ENCODE measurements around the gene GOLT1A. TPM values are rescaled to one million over a fixed set of nuclear protein-coding genes. Genes with fewer than 3 reads are reported as not detected.
"Not testable (repeated sequence)": the region's sequence is repeated elsewhere in the genome, so short reads cannot be mapped to it uniquely, and the experiment has no call there.

GOLT1A gene
- polyA plus RNA-seq, 1 donor = 113 TPM

- Histone ChIP-seq H3K4me3 (ENCODE audit: low read length) (no peak overlapping the region), H3K36me3 (ENCODE audit: control insufficient read depth, insufficient read depth, low read length) (peaks cover 85% of the 10 kb centered on the region), H3K9me3 (ENCODE audit: control insufficient read depth, low read depth, low read length) (no peaks in the 10 kb centered on the region), H3K27ac (ENCODE audit: low read length) (no peak overlapping the region), H3K4me1 (ENCODE audit: control insufficient read depth, insufficient read depth, low read length) (peaks cover 8% of the 10 kb centered on the region), H3K27me3 (ENCODE audit: control insufficient read depth, insufficient read depth, low read length) (no peaks in the 10 kb centered on the region)
- WGBS (ENCODE audit: insufficient coverage, low lambda C conversion rate) = 95% methylated on average over 3 of the region's 7 CpGs
- DNase-seq = no peak
Measured at GRCh38 chr1:204249736-204250427, 36.1 kb upstream of the GOLT1A start.

GRCh38 chr1:204248954-204249353 lies 35.2 kb upstream of the GOLT1A start:
- WGBS (ENCODE audit: insufficient coverage, low lambda C conversion rate) = no CpG with 5 or more reads among the region's 3 CpGs
- no peaks in the 10 kb centered on the region for H3K27me3 ChIP-seq (ENCODE audit: control insufficient read depth, insufficient read depth, low read length)
- H3K9me3 ChIP-seq (ENCODE audit: control insufficient read depth, low read depth, low read length) = no peaks in the 10 kb centered on the region
- no peak overlapping the region for H3K4me3 ChIP-seq (ENCODE audit: low read length)
- peaks cover 84% of the 10 kb centered on the region for H3K36me3 ChIP-seq (ENCODE audit: control insufficient read depth, insufficient read depth, low read length)
- no peak overlapping the region for H3K27ac ChIP-seq (ENCODE audit: low read length)
- H3K4me1 ChIP-seq (ENCODE audit: control insufficient read depth, insufficient read depth, low read length) = peaks cover 3% of the 10 kb centered on the region
- no peak for DNase-seq

GRCh38 chr1:204246876-204247275 lies 33.1 kb upstream of the GOLT1A start:
- no peak for DNase-seq
- Histone ChIP-seq H3K36me3 (ENCODE audit: control insufficient read depth, insufficient read depth, low read length) (peaks cover 92% of the 10 kb centered on the region), H3K27me3 (ENCODE audit: control insufficient read depth, insufficient read depth, low read length) (no peaks in the 10 kb centered on the region), H3K27ac (ENCODE audit: low read length) (no peak overlapping the region), H3K9me3 (ENCODE audit: control insufficient read depth, low read depth, low read length) (no peaks in the 10 kb centered on the region), H3K4me1 (ENCODE audit: control insufficient read depth, insufficient read depth, low read length) (no peaks in the 10 kb centered on the region), H3K4me3 (ENCODE audit: low read length) (no peak overlapping the region)
- WGBS (ENCODE audit: insufficient coverage, low lambda C conversion rate) = no CpG with 5 or more reads among the region's 4 CpGs

GRCh38 chr1:204242920-204243319 lies 29.1 kb upstream of the GOLT1A start:
- H3K27me3 ChIP-seq (ENCODE audit: control insufficient read depth, insufficient read depth, low read length) = no peaks in the 10 kb centered on the region
- peaks cover 86% of the 10 kb centered on the region for H3K36me3 ChIP-seq (ENCODE audit: control insufficient read depth, insufficient read depth, low read length)
- H3K9me3 ChIP-seq (ENCODE audit: control insufficient read depth, low read depth, low read length) = no peaks in the 10 kb centered on the region
- H3K4me3 ChIP-seq (ENCODE audit: low read length) = no peak overlapping the region
- no CpG with 5 or more reads among the region's 10 CpGs for WGBS (ENCODE audit: insufficient coverage, low lambda C conversion rate)
- no peak overlapping the region for H3K27ac ChIP-seq (ENCODE audit: low read length)
- H3K4me1 ChIP-seq (ENCODE audit: control insufficient read depth, insufficient read depth, low read length) = no peaks in the 10 kb centered on the region
- DNase-seq = no peak

- Histone ChIP-seq H3K9me3 (ENCODE audit: control insufficient read depth, low read depth, low read length) (no peaks in the 10 kb centered on the region), H3K27ac (ENCODE audit: low read length) (no peak overlapping the region), H3K4me1 (ENCODE audit: control insufficient read depth, insufficient read depth, low read length) (no peaks in the 10 kb centered on the region), H3K36me3 (ENCODE audit: control insufficient read depth, insufficient read depth, low read length) (peaks cover 82% of the 10 kb centered on the region), H3K4me3 (ENCODE audit: low read length) (no peak overlapping the region), H3K27me3 (ENCODE audit: control insufficient read depth, insufficient read depth, low read length) (no peaks in the 10 kb centered on the region)
- DNase-seq = no peak
- WGBS (ENCODE audit: insufficient coverage, low lambda C conversion rate) = no CpG with 5 or more reads among the region's 5 CpGs
Measured at GRCh38 chr1:204241914-204242313, 28.1 kb upstream of the GOLT1A start.

GRCh38 chr1:204241050-204241449 lies 27.3 kb upstream of the GOLT1A start:
- no peaks in the 10 kb centered on the region for H3K27me3 ChIP-seq (ENCODE audit: control insufficient read depth, insufficient read depth, low read length)
- no peaks in the 10 kb centered on the region for H3K9me3 ChIP-seq (ENCODE audit: control insufficient read depth, low read depth, low read length)
- no peak for DNase-seq
- H3K4me1 ChIP-seq (ENCODE audit: control insufficient read depth, insufficient read depth, low read length) = no peaks in the 10 kb centered on the region
- peaks cover 83% of the 10 kb centered on the region for H3K36me3 ChIP-seq (ENCODE audit: control insufficient read depth, insufficient read depth, low read length)
- no peak overlapping the region for H3K27ac ChIP-seq (ENCODE audit: low read length)
- WGBS (ENCODE audit: insufficient coverage, low lambda C conversion rate) = no CpG with 5 or more reads among the region's 2 CpGs
- no peak overlapping the region for H3K4me3 ChIP-seq (ENCODE audit: low read length)

- Histone ChIP-seq H3K27ac (ENCODE audit: low read length) (no peak overlapping the region), H3K4me1 (ENCODE audit: control insufficient read depth, insufficient read depth, low read length) (no peaks in the 10 kb centered on the region), H3K27me3 (ENCODE audit: control insufficient read depth, insufficient read depth, low read length) (no peaks in the 10 kb centered on the region), H3K9me3 (ENCODE audit: control insufficient read depth, low read depth, low read length) (no peaks in the 10 kb centered on the region), H3K36me3 (ENCODE audit: control insufficient read depth, insufficient read depth, low read length) (peaks cover 82% of the 10 kb centered on the region), H3K4me3 (ENCODE audit: low read length) (no peak overlapping the region)
- no CpG with 5 or more reads among the region's 1 CpG for WGBS (ENCODE audit: insufficient coverage, low lambda C conversion rate)
- no peak for DNase-seq
Measured at GRCh38 chr1:204240233-204240632, 26.4 kb upstream of the GOLT1A start.

- DNase-seq; H3K27me3 ChIP-seq (ENCODE audit: control insufficient read depth, insufficient read depth, low read length); H3K4me1 ChIP-seq (ENCODE audit: control insufficient read depth, insufficient read depth, low read length); H3K27ac ChIP-seq (ENCODE audit: low read length); H3K4me3 ChIP-seq (ENCODE audit: low read length); H3K9me3 ChIP-seq (ENCODE audit: control insufficient read depth, low read depth, low read length): not testable (repeated sequence)
- H3K36me3 ChIP-seq (ENCODE audit: control insufficient read depth, insufficient read depth, low read length) = peaks cover 77% of the 10 kb centered on the region
- WGBS (ENCODE audit: insufficient coverage, low lambda C conversion rate) = no CpG with 5 or more reads among the region's 3 CpGs
Measured at GRCh38 chr1:204239401-204239800, 25.6 kb upstream of the GOLT1A start.

- H3K27ac ChIP-seq (ENCODE audit: low read length); H3K27me3 ChIP-seq (ENCODE audit: control insufficient read depth, insufficient read depth, low read length); H3K9me3 ChIP-seq (ENCODE audit: control insufficient read depth, low read depth, low read length); H3K4me3 ChIP-seq (ENCODE audit: low read length); DNase-seq; H3K4me1 ChIP-seq (ENCODE audit: control insufficient read depth, insufficient read depth, low read length): not testable (repeated sequence)
- no CpG with 5 or more reads among the region's 2 CpGs for WGBS (ENCODE audit: insufficient coverage, low lambda C conversion rate)
- peaks cover 83% of the 10 kb centered on the region for H3K36me3 ChIP-seq (ENCODE audit: control insufficient read depth, insufficient read depth, low read length)
Measured at GRCh38 chr1:204238520-204238919, 24.7 kb upstream of the GOLT1A start.

GRCh38 chr1:204237515-204237914 lies 23.7 kb upstream of the GOLT1A start:
- H3K27ac ChIP-seq (ENCODE audit: low read length); DNase-seq; H3K9me3 ChIP-seq (ENCODE audit: control insufficient read depth, low read depth, low read length); H3K4me1 ChIP-seq (ENCODE audit: control insufficient read depth, insufficient read depth, low read length); H3K27me3 ChIP-seq (ENCODE audit: control insufficient read depth, insufficient read depth, low read length); H3K4me3 ChIP-seq (ENCODE audit: low read length): not testable (repeated sequence)
- WGBS (ENCODE audit: insufficient coverage, low lambda C conversion rate) = no CpG with 5 or more reads among the region's 1 CpG
- peaks cover 80% of the 10 kb centered on the region for H3K36me3 ChIP-seq (ENCODE audit: control insufficient read depth, insufficient read depth, low read length)

- peaks cover 89% of the 10 kb centered on the region for H3K36me3 ChIP-seq (ENCODE audit: control insufficient read depth, insufficient read depth, low read length)
- H3K27me3 ChIP-seq (ENCODE audit: control insufficient read depth, insufficient read depth, low read length) = no peaks in the 10 kb centered on the region
- H3K4me1 ChIP-seq (ENCODE audit: control insufficient read depth, insufficient read depth, low read length) = peaks cover 12% of the 10 kb centered on the region
- no peaks in the 10 kb centered on the region for H3K9me3 ChIP-seq (ENCODE audit: control insufficient read depth, low read depth, low read length)
- no peak for DNase-seq
- H3K27ac ChIP-seq (ENCODE audit: low read length) = no peak overlapping the region
- no peak overlapping the region for H3K4me3 ChIP-seq (ENCODE audit: low read length)
Measured at GRCh38 chr1:204232526-204232925, 18.7 kb upstream of the GOLT1A start.
